ENCODE measurements around the gene TIMM10B.

The TIMM10B gene, protein sequence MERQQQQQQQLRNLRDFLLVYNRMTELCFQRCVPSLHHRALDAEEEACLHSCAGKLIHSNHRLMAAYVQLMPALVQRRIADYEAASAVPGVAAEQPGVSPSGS

DNA sequence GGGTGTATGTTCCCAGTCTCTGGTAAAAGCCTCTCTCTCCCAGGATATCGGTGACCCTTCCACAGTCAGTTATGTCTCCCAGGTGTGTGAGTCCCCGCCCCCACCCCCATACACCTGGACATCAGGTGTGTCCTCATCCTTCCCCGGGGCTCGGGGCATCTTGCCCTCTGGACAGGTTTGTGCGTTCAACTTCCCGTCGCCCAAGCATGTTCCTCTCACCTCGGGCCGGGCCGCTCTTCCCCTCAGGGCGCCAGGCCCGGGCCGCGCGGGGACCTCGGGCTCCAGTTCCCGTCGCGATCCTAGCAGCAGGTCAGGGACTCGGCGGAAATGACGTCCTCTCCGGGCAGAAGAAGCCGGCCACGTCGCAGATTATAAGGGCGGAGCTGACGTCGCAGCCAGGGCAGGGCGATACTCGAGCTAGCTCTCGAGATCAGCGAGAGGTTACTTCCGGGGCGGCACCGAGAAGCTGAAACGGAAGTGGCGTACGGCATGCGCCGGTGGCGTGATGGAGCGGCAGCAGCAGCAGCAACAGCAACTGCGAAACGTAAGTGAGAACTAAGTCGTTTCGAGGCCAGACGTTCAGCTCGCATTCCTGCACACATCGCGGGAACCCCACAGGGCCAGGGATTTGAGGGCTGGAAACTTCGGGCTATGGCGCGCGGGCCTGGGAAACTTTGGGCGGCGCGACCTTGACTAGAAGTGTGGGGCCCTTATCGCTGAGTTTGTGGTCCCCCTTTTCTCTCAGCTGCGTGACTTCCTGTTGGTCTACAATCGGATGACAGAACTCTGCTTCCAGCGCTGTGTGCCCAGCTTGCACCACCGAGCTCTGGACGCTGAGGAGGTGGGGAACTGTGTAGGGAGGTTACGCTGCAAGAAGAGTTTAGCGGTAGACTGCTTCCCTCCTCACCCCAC lies at the start of gene TIMM10B, which contains the start of gene ARFIP2:
Gene TIMM10B, plus strand, starts transcription at position 490 of the 912 bp plus-strand sequence. Its CDS starts 16 bp downstream, at position 506.
Gene ARFIP2, minus strand, starts transcription at position 320 of the 912 bp plus-strand sequence. CDS start 910 bp downstream, outside the sequence.
- peak within 1 kb of the TSS; percentile 94 for H3K4me3 ChIP-seq (ENCODE audit: low read depth, low read length)
- DNase-seq (ENCODE audit: low read depth): peak; percentile 93
- TF ChIP-seq, protein P1, sequence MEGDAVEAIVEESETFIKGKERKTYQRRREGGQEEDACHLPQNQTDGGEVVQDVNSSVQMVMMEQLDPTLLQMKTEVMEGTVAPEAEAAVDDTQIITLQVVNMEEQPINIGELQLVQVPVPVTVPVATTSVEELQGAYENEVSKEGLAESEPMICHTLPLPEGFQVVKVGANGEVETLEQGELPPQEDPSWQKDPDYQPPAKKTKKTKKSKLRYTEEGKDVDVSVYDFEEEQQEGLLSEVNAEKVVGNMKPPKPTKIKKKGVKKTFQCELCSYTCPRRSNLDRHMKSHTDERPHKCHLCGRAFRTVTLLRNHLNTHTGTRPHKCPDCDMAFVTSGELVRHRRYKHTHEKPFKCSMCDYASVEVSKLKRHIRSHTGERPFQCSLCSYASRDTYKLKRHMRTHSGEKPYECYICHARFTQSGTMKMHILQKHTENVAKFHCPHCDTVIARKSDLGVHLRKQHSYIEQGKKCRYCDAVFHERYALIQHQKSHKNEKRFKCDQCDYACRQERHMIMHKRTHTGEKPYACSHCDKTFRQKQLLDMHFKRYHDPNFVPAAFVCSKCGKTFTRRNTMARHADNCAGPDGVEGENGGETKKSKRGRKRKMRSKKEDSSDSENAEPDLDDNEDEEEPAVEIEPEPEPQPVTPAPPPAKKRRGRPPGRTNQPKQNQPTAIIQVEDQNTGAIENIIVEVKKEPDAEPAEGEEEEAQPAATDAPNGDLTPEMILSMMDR (IDR thresholded peaks at IDR 0.05; ENCODE audit: control insufficient read depth, extremely low read depth, insufficient read depth): no peak

DNA sequence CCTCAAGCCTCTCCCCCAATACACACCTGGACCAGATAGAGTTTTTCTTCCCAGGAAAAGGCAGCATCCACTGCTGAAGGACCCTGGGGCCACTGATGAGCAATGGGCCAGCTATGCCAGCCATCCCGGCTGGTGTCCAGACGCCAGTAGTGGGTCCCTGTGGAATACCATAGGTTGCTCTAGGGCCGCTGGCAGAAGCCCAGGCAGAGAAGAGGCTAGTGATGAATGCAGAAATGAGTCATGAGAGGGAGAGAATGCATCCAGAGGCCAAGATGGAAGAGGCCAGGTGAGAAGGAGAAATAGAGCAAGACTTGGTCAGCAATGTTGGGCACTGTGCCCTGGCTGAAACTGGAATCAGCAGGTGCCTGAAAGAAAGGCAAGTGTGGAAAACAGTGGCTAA lies 49.4 kb upstream of the TIMM10B start:
- TF ChIP-seq, protein P1 (IDR thresholded peaks at IDR 0.05; ENCODE audit: control insufficient read depth, extremely low read depth, insufficient read depth): no peak
- no peak for DNase-seq (ENCODE audit: low read depth)
- no peak overlapping the region for H3K4me3 ChIP-seq (ENCODE audit: low read depth, low read length)

DNA sequence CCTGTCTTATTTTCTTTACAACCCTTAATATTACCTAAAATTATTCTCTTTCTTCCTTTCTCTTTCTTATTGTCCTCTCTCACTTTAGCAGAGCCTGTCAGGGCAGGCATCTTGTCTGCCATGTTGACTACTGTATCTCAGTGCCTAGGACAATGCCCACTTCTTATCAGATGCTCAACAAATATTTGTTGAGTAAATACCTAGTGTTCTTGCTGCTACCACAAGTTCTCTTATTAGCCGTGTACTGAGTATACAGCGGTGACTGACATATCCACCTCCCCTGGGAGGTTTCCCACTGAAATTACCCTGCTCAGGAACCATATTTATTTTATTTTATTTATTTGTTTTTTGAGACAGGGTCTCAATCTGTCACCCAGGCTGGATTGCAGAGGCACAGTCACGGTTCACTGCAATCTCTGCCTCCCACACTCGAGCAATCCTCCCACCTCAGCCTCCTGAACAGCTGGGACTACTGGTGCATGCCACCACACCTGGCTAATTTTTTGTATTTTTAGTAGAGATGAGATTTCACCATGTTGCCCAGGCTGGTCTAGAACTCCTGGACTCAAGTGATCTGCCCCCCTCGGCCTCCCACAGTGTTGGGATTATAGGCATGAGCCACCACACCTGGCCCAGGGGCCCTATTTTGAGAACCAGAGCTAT lies 47.2 kb upstream of the TIMM10B start:
- peak; percentile 76 for DNase-seq (ENCODE audit: low read depth)
- H3K4me3 ChIP-seq (ENCODE audit: low read depth, low read length): no peak overlapping the region
- TF ChIP-seq, protein P1 (IDR thresholded peaks at IDR 0.05; ENCODE audit: control insufficient read depth, extremely low read depth, insufficient read depth): no peak

DNA sequence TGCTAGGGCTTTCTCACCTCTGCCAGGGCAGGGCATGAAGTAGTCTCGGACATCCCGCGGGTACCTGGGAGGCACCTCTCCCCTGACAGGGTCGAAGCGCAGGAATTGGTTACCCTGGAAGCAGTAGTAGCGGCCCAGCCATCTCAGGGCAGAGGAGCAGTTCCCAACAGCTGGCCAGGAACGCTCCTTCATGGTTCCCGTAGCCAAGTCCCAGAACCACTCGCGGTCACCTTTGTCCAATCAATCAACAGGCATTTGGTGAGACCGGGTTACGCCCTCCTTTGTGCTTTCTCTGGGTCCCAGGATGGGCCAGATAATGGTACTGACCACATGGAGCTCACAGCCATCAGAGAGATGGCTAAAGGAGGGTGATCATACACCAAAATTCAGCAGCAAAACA lies 43.9 kb upstream of the TIMM10B start:
- no peak for DNase-seq (ENCODE audit: low read depth)
- no peak overlapping the region for H3K4me3 ChIP-seq (ENCODE audit: low read depth, low read length)
- TF ChIP-seq, protein P1 (IDR thresholded peaks at IDR 0.05; ENCODE audit: control insufficient read depth, extremely low read depth, insufficient read depth): no peak

DNA sequence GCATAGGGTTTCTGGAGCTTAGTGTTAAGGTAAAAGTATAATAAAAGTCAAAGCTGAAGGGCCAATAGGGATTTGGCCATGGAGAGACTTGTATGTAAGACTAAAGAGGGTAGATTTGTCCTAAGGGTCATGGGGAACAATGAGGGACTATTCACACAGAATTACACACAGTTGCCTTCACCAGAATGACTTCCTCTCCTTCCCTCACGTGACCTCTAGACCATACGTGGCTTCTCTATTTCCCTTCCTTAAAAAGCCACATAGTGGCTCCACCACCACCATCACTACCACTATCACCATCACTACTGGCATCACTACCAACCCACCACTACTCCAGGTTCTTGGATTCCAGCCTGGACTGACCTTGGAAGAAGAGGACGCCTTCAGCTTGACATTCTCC lies 43.3 kb upstream of the TIMM10B start:
- no peak for DNase-seq (ENCODE audit: low read depth)
- TF ChIP-seq, protein P1 (IDR thresholded peaks at IDR 0.05; ENCODE audit: control insufficient read depth, extremely low read depth, insufficient read depth): no peak
- H3K4me3 ChIP-seq (ENCODE audit: low read depth, low read length): no peak overlapping the region

DNA sequence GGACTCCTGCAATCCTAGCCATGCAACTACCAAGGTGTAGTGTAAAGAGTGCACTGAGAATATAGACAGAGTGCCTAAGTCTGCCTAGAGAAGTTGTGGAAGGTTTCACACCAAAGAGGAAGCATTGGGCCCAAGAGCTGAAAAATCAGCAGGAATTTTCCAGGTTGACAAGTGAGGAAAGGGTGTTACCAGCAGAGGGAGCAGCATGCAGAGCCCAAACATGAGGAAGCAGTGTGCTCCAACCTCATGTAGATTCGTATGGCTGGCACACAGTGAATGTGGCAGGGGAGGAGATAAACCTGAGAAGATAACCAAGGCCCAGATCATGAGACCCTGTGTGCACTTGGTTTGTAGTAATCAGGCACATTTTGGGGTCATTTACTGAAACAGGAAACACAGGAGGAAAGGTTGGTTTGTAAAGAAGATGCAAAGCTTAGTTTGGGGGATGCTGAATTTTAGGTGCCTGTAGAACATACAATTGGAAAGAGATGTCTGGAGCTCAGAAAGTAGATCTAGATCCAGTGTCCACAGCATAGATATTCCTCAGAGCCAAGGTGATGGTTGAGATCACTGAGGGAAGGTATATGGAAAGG lies 42.2 kb upstream of the TIMM10B start:
- no peak overlapping the region for H3K4me3 ChIP-seq (ENCODE audit: low read depth, low read length)
- TF ChIP-seq, protein P1 (IDR thresholded peaks at IDR 0.05; ENCODE audit: control insufficient read depth, extremely low read depth, insufficient read depth): peak; percentile 79
- peak; percentile 35 for DNase-seq (ENCODE audit: low read depth)

Measured in LNCaP clone FGC (cell line).